ENCODE data around the gene KLHDC9.

DNA sequence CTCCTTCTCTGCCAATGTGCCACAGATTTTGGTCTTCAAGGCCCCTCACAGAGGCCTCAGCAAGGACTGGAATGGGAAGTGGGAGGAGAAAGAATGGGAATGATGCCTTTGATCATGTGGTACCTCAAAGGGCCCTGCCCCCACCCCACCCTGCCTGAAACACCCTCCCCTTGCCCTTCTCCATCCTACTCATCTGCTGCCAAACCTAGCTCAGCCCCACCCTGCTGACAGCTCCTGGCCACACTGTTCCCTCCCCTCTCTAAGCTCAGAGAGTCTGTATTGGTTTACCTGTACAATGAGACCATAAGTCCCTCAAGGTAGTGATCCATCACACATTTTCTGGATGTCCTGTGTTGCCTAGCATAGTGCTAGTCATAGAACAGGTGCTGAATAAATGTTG is 21.8 kb upstream of the KLHDC9 start:
- TF ChIP-seq, protein P1, sequence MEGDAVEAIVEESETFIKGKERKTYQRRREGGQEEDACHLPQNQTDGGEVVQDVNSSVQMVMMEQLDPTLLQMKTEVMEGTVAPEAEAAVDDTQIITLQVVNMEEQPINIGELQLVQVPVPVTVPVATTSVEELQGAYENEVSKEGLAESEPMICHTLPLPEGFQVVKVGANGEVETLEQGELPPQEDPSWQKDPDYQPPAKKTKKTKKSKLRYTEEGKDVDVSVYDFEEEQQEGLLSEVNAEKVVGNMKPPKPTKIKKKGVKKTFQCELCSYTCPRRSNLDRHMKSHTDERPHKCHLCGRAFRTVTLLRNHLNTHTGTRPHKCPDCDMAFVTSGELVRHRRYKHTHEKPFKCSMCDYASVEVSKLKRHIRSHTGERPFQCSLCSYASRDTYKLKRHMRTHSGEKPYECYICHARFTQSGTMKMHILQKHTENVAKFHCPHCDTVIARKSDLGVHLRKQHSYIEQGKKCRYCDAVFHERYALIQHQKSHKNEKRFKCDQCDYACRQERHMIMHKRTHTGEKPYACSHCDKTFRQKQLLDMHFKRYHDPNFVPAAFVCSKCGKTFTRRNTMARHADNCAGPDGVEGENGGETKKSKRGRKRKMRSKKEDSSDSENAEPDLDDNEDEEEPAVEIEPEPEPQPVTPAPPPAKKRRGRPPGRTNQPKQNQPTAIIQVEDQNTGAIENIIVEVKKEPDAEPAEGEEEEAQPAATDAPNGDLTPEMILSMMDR (IDR thresholded peaks at IDR 0.05; ENCODE audit: insufficient read depth, low read length) = no peak
- TF ChIP-seq POLR2AphosphoS5 (IDR thresholded peaks at IDR 0.05; ENCODE audit: low read depth) = no peak
- TF ChIP-seq, protein P2, sequence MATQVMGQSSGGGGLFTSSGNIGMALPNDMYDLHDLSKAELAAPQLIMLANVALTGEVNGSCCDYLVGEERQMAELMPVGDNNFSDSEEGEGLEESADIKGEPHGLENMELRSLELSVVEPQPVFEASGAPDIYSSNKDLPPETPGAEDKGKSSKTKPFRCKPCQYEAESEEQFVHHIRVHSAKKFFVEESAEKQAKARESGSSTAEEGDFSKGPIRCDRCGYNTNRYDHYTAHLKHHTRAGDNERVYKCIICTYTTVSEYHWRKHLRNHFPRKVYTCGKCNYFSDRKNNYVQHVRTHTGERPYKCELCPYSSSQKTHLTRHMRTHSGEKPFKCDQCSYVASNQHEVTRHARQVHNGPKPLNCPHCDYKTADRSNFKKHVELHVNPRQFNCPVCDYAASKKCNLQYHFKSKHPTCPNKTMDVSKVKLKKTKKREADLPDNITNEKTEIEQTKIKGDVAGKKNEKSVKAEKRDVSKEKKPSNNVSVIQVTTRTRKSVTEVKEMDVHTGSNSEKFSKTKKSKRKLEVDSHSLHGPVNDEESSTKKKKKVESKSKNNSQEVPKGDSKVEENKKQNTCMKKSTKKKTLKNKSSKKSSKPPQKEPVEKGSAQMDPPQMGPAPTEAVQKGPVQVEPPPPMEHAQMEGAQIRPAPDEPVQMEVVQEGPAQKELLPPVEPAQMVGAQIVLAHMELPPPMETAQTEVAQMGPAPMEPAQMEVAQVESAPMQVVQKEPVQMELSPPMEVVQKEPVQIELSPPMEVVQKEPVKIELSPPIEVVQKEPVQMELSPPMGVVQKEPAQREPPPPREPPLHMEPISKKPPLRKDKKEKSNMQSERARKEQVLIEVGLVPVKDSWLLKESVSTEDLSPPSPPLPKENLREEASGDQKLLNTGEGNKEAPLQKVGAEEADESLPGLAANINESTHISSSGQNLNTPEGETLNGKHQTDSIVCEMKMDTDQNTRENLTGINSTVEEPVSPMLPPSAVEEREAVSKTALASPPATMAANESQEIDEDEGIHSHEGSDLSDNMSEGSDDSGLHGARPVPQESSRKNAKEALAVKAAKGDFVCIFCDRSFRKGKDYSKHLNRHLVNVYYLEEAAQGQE (IDR thresholded peaks at IDR 0.05; ENCODE audit: insufficient replicate concordance, low read depth) = no peak

Measured in HL-60 (cell line).